Activated naive CD8-positive, alpha-beta T cell (primary cell): ENCODE data around the gene PRKCQ.

Source experiments
- H3K27ac Mint-ChIP-seq: one replicate; pipeline ENCODE4 v1.8.0; 2021; ENCODE audit warnings: mixed read lengths
- H3K27me3 Mint-ChIP-seq: one replicate; pipeline ENCODE4 v1.8.0; 2021; ENCODE audit warnings: mixed read lengths
- H3K36me3 Mint-ChIP-seq: one replicate; pipeline ENCODE4 v1.8.0; 2021; ENCODE audit warnings: mixed read lengths
- H3K4me1 Mint-ChIP-seq: one replicate; pipeline ENCODE4 v1.8.0; 2021; ENCODE audit warnings: low read depth, mixed read lengths
- H3K4me3 Mint-ChIP-seq: one replicate; pipeline ENCODE4 v1.8.0; 2021; ENCODE audit warnings: mild to moderate bottlenecking, mixed read lengths
- H3K9me3 Mint-ChIP-seq: one replicate; pipeline ENCODE4 v1.8.0; 2021; ENCODE audit warnings: low read depth, mixed read lengths

Gene PRKCQ

DNA sequence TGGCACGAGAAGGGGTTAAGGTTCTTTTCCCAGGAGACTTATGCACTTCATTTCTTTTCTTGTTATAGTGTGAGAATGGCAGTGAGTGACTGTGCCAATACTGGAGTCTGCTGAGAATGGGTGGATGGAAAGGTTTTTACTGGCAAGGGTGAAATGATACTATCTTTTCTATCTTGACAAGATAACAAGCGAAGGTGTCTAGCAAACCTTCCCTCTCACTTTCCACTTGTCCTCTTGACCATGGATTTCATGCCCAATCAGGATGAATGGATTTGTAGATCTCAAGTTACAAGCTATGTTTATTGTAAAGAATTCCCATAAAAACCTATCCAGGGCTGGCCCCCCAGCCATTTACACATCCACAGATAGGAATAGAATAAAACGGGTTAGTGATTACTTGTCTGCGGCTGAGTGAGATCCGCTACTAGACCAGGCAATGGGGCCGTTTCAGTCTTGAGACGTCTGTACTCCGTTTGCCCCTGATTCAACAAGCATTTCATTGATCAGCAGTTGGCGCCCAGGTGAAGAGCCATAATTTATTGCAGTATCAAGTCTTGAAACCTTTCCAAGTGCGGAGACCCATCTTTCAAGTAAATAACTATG, 152.6 kb downstream of the PRKCQ start:
- peaks cover 29% of the 10 kb centered on the region for H3K4me1 Mint-ChIP-seq
- no peaks in the 10 kb centered on the region for H3K27me3 Mint-ChIP-seq
- no peaks in the 10 kb centered on the region for H3K9me3 Mint-ChIP-seq
- peaks cover 15% of the 10 kb centered on the region for H3K36me3 Mint-ChIP-seq
- H3K4me3 Mint-ChIP-seq, result no peak overlapping the region
- H3K27ac Mint-ChIP-seq, result peak overlapping the region; percentile 74

GRCh38 chr10:6426317-6426716, 153.8 kb downstream of the PRKCQ start:
- peaks cover 30% of the 10 kb centered on the region for H3K4me1 Mint-ChIP-seq
- no peak overlapping the region for H3K4me3 Mint-ChIP-seq
- no peaks in the 10 kb centered on the region for H3K9me3 Mint-ChIP-seq
- H3K27ac Mint-ChIP-seq, result peak overlapping the region; percentile 6
- H3K36me3 Mint-ChIP-seq, result peaks cover 15% of the 10 kb centered on the region
- no peaks in the 10 kb centered on the region for H3K27me3 Mint-ChIP-seq

GRCh38 chr10:6423413-6424170, 156.5 kb downstream of the PRKCQ start:
- no peaks in the 10 kb centered on the region for H3K9me3 Mint-ChIP-seq
- H3K4me3 Mint-ChIP-seq, result peak overlapping the region; percentile 30
- peaks cover 7% of the 10 kb centered on the region for H3K36me3 Mint-ChIP-seq
- peak overlapping the region; percentile 97 for H3K27ac Mint-ChIP-seq
- H3K4me1 Mint-ChIP-seq, result peaks cover 30% of the 10 kb centered on the region
- no peaks in the 10 kb centered on the region for H3K27me3 Mint-ChIP-seq

DNA sequence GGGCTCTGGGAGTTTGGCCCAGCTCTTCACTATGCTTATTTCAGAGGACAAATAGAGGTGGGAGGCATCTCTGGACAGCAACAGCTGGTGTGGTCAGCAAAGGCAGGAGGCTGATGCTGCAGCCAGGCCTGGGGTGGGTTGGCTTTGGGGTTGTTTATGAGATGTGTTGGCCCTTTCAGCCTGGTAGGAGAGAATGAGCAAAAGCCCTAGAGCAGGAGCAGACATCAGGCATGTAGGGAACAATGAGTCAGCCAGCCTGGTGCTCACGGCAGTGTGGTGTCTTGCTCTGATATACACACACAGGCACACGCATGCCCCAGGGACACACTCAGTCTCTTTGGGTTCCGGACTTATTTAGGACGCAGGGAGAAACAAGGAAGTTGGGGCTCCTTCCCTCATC, 157.1 kb downstream of the PRKCQ start:
- Mint-ChIP-seq H3K9me3 (no peaks in the 10 kb centered on the region), H3K4me1 (peaks cover 30% of the 10 kb centered on the region), H3K4me3 (peak overlapping the region; percentile 30), H3K27me3 (no peaks in the 10 kb centered on the region), H3K36me3 (peaks cover 7% of the 10 kb centered on the region), H3K27ac (peak overlapping the region; percentile 97)

DNA sequence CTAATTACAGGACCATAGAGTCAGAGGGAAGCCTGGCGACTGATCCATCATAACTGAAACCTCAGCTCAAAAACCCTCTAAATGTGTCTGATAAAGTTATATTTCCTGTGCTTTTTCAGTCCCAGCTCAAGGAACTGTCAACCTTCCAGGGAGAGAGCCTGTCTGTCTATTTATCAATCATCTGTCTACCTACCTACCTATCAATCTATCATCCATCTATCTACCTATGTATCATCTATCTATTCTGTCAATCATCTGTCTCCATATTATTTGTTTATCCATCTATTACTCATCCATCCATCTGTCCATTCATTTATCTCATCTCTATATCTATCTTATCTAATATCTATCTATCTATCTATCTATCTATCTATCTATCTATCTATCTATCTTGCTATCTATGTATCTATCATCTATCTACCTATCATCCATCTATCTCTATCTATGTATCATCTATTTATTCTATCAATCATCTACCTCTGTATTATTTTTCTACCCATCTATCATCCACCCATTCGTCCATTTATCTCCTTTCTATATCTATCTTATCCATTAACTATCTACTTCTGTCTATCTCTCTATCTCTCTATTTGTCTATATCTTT, 161.4 kb downstream of the PRKCQ start:
- H3K4me1 Mint-ChIP-seq, result peaks cover 13% of the 10 kb centered on the region
- H3K4me3 Mint-ChIP-seq, result no peak overlapping the region
- no peaks in the 10 kb centered on the region for H3K36me3 Mint-ChIP-seq
- no peaks in the 10 kb centered on the region for H3K9me3 Mint-ChIP-seq
- no peaks in the 10 kb centered on the region for H3K27me3 Mint-ChIP-seq
- no peak overlapping the region for H3K27ac Mint-ChIP-seq

DNA sequence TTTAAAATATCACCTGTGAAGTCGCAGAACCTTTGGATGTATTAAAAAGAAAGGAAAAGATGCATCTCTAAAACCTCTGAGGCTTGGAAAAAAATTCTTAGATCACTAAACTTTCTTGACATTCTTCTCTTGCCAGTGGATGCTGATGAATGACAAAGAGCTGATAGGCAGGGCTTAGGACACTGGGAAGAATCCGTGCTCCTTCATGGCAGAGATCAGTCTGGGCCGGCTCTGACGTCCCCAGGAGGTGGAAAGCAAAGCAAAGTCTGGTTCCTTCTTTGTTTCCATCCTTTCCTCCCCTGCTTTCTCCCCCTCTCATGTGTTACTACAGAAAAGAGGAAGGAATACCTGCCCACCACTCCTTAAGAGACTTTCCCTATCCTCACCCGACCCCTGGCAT, 161.9 kb downstream of the PRKCQ start:
- Mint-ChIP-seq H3K27ac (no peak overlapping the region), H3K4me1 (peaks cover 9% of the 10 kb centered on the region), H3K4me3 (no peak overlapping the region), H3K9me3 (no peaks in the 10 kb centered on the region), H3K36me3 (no peaks in the 10 kb centered on the region), H3K27me3 (no peaks in the 10 kb centered on the region)

DNA sequence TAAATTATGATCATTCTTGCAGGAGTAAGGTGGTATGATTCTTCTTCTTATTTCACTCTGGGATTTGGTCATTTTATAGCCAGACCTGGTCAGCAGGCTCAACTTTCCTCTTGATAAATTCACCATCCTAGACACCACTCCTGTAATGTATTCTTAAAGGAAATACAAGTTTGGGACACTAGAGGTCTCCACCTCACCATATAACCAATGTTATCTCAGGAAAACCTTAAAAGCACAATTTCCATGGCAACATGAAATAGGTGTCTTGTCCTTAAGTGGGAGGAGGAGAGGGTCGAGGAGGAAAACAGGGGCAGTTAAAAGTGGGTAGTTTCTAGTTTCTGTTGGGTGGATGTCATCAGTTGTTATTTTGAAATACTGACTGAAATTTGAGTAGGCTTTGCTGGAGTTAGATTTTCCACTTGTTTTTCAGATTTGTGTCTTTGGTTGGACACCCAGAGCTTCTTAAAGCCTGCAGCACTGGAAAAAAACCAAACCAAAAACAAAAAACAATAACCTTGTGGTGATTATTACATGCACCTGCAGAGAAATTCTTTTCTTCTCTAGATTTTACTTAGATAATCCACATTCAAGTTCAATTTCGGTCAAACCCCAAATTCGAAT, 163.1 kb downstream of the PRKCQ start:
- no peaks in the 10 kb centered on the region for H3K36me3 Mint-ChIP-seq
- no peak overlapping the region for H3K27ac Mint-ChIP-seq
- H3K4me1 Mint-ChIP-seq, result no peaks in the 10 kb centered on the region
- no peaks in the 10 kb centered on the region for H3K27me3 Mint-ChIP-seq
- H3K9me3 Mint-ChIP-seq, result no peaks in the 10 kb centered on the region
- no peak overlapping the region for H3K4me3 Mint-ChIP-seq

DNA sequence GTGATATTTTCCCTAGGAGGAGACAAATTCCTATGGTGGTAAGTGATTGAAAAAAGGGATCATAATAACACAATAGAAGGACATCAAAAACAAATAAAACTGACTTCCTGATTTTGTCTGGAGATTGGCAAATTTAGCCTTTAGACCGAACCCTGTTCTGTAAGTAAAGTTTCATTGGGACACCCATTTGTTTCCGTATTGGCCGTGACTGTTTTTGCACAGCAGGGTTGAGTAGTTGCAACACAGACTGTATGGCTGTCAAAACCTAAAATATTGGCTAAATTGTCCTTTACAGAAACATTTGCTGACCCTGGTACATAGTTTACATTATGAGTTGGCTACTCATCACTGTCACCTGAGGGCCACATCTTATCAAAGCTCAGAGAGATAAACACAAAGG, 168.6 kb downstream of the PRKCQ start:
- H3K27ac Mint-ChIP-seq, result no peak overlapping the region
- no peaks in the 10 kb centered on the region for H3K27me3 Mint-ChIP-seq
- no peak overlapping the region for H3K4me3 Mint-ChIP-seq
- H3K4me1 Mint-ChIP-seq, result peaks cover 33% of the 10 kb centered on the region
- peaks cover 2% of the 10 kb centered on the region for H3K36me3 Mint-ChIP-seq
- H3K9me3 Mint-ChIP-seq, result no peaks in the 10 kb centered on the region

- Mint-ChIP-seq H3K4me1 (peaks cover 38% of the 10 kb centered on the region), H3K9me3 (no peaks in the 10 kb centered on the region), H3K36me3 (peaks cover 2% of the 10 kb centered on the region), H3K27ac (peak overlapping the region; percentile 3), H3K27me3 (no peaks in the 10 kb centered on the region), H3K4me3 (no peak overlapping the region)
These were observed 169.2 kb downstream of the PRKCQ start for GRCh38 chr10:6410830-6411229.

DNA sequence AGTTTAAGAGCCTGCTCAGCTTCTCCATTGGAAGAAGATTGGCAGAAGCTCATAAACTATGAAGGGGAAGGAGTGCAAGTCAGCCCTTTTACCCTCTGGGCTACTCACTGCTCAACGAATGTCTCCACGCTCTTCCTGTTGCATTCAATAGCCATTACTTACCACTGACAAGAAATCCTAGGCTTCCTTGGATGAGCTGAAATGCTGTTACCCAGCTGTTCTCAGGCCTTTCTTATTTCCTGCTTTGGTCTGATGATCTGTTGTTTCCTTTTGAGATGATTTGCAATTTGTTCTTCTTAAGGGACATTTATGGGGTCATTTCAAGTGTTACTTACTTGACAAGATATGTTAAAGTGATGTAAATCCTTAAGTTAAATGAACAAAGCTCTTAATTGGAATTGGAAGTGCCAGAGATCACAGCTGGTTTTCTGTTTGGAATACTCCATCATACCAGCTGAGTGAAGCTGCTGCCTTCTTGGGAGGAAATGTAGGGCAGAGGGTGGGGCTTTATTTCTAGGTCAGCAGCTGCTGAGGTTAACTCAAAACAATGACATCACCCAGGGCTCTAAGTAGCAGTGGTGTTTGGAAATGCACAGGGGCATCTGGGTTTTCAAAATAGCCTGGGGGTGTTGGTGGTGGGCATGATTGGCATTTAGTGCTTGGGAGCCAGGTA, 170.0 kb downstream of the PRKCQ start:
- Mint-ChIP-seq H3K36me3 (peaks cover 2% of the 10 kb centered on the region), H3K4me1 (peaks cover 41% of the 10 kb centered on the region), H3K4me3 (peak overlapping the region; percentile 51), H3K27ac (peak overlapping the region; percentile 59), H3K9me3 (no peaks in the 10 kb centered on the region), H3K27me3 (no peaks in the 10 kb centered on the region)

DNA sequence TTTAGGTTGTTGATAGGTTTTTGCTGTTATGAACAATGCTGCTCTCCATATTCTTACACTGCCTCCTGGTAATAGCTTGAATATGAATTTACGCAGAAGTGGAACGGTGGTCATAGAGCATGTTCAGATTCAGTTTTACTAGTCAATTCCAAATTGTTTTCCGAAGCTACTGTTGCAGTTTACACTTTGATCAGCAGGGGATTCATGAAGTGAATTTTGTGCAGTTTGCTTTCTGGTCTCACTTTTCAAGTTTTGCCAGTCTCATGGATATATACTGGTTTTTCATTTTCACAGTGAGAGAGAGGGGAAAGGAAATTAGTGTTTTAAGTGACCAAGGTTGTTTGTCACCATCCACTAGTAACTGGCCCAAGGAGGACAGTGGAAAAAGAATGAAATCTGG, 171.3 kb downstream of the PRKCQ start:
- Mint-ChIP-seq H3K4me3 (no peak overlapping the region), H3K36me3 (peaks cover 2% of the 10 kb centered on the region), H3K4me1 (peaks cover 41% of the 10 kb centered on the region), H3K27me3 (no peaks in the 10 kb centered on the region), H3K9me3 (no peaks in the 10 kb centered on the region), H3K27ac (no peak overlapping the region)

DNA sequence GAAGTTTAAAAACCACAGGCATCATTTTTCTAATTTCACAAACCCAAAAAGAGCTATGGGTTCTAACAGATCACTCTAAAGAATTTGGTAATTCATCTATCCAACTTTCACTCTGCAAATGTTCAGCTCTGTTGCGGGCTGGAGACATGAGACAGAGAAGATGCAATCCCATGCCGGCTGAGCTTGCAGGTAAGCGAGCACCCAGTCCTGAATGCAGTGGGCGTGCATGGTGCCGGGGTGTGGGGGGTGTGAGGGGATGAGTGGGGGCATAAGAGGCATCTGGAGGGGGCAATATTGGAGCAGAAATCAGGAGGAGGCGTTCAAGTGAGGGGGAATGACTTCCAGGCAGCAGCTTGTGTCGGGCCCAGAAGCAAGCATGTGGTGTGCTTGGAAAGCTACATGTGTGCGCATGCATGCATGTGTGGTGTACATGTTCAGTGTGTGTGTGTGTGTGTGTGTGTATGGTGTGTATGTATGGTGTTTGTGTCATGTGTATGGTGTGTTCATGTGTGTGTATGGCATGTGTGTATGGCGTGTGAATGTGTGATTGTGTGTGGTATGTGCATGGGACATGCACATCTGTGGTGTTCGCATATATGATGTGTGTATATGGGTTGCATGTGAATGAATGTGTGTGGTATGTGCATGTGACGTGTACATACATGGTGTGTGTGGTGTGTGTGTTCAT, 172.9 kb downstream of the PRKCQ start:
- no peak overlapping the region for H3K4me3 Mint-ChIP-seq
- peaks cover 43% of the 10 kb centered on the region for H3K4me1 Mint-ChIP-seq
- no peaks in the 10 kb centered on the region for H3K27me3 Mint-ChIP-seq
- H3K36me3 Mint-ChIP-seq, result peaks cover 2% of the 10 kb centered on the region
- H3K27ac Mint-ChIP-seq, result peak overlapping the region; percentile 66
- no peaks in the 10 kb centered on the region for H3K9me3 Mint-ChIP-seq

GRCh38 chr10:6406220-6407033, 173.6 kb downstream of the PRKCQ start:
- H3K27ac Mint-ChIP-seq, result peak overlapping the region; percentile 66
- peaks cover 2% of the 10 kb centered on the region for H3K36me3 Mint-ChIP-seq
- H3K27me3 Mint-ChIP-seq, result peaks cover 1% of the 10 kb centered on the region
- no peaks in the 10 kb centered on the region for H3K9me3 Mint-ChIP-seq
- H3K4me3 Mint-ChIP-seq, result no peak overlapping the region
- peaks cover 49% of the 10 kb centered on the region for H3K4me1 Mint-ChIP-seq

GRCh38 chr10:6405713-6406112, 174.4 kb downstream of the PRKCQ start:
- H3K27ac Mint-ChIP-seq, result no peak overlapping the region

More at GRCh38 chr10:6405713-6406112, 174.4 kb downstream of the PRKCQ start:
- Mint-ChIP-seq H3K9me3 (no peaks in the 10 kb centered on the region), H3K27me3 (peaks cover 1% of the 10 kb centered on the region), H3K36me3 (peaks cover 2% of the 10 kb centered on the region), H3K4me1 (peaks cover 46% of the 10 kb centered on the region), H3K4me3 (no peak overlapping the region)
